ENCODE data around the gene SLC17A1.

The SLC17A1 gene

GRCh38 chr6:25832670-25833069, 818 bp upstream of the SLC17A1 start:
- no peak for DNase-seq (ENCODE audit: low spot score)

- DNase-seq (ENCODE audit: low spot score): no peak
Measured at GRCh38 chr6:25832307-25832662, 433 bp upstream of the SLC17A1 start.

GRCh38 chr6:25830458-25830857, 1.4 kb downstream of the SLC17A1 start:
- DNase-seq (ENCODE audit: low spot score): no peak

DNA sequence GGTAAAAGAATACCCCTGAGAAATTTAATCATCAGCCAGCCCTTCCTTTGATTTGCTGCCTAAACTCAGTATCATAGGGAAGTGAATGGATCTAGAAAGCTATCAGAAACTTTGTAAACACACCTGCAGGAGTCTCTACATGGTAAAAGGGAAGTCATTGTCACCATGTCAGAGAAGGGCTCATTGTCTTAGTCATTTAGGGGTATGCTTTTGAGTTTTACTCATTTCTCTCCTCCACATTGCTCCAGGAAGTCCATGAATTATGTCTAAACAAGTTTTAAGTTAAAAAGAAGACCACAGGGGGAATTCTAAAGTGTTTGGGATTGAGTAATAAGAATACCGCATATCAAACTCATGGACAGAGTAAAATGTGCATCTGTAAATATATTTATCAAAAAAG, 2.5 kb downstream of the SLC17A1 start:
- no peak for DNase-seq (ENCODE audit: low spot score)

- DNase-seq (ENCODE audit: low spot score): no peak
Measured at GRCh38 chr6:25821341-25821740, 10.5 kb downstream of the SLC17A1 start.

DNA sequence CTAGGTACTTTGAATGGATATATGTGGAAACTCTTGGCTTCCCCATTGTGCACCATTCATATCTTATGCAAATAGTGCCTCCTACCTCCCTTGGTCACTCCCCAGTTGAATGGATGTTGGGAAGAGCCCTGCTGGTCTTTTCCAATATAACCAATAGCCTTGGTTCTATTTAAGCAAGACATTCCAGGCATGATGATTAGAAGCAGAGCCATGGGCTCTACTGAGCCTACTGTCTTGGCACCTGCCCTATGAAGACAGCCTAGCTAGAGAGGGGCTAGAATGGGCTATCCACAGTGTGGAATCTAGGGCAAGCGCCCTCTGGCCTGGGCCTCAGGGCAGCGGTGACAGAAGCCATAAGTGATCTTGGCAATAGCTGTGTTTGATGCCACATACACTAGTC, 15.6 kb downstream of the SLC17A1 start:
- no peak for DNase-seq (ENCODE audit: low spot score)

- no peak for DNase-seq (ENCODE audit: low spot score)
Measured at GRCh38 chr6:25815194-25815593, 16.7 kb downstream of the SLC17A1 start.

- DNase-seq (ENCODE audit: low spot score): no peak
Measured at GRCh38 chr6:25804804-25805203, 27.0 kb downstream of the SLC17A1 start.

GRCh38 chr6:25801436-25801835, 30.4 kb downstream of the SLC17A1 start:
- DNase-seq (ENCODE audit: low spot score): no peak

- DNase-seq (ENCODE audit: low spot score): no peak
Measured at GRCh38 chr6:25794784-25795183, 37.1 kb downstream of the SLC17A1 start.

- no peak for DNase-seq (ENCODE audit: low spot score)
Measured at GRCh38 chr6:25793970-25794369, 37.9 kb downstream of the SLC17A1 start.

- DNase-seq (ENCODE audit: low spot score): no peak
Measured at GRCh38 chr6:25792016-25792415, 39.8 kb downstream of the SLC17A1 start.

GRCh38 chr6:25789475-25789874, 42.4 kb downstream of the SLC17A1 start:
- no peak for DNase-seq (ENCODE audit: low spot score)

GRCh38 chr6:25788305-25788922, 43.4 kb downstream of the SLC17A1 start:
- DNase-seq (ENCODE audit: low spot score): peak; percentile 7

GRCh38 chr6:25787428-25787827, 44.4 kb downstream of the SLC17A1 start:
- no peak for DNase-seq (ENCODE audit: low spot score)

DNA sequence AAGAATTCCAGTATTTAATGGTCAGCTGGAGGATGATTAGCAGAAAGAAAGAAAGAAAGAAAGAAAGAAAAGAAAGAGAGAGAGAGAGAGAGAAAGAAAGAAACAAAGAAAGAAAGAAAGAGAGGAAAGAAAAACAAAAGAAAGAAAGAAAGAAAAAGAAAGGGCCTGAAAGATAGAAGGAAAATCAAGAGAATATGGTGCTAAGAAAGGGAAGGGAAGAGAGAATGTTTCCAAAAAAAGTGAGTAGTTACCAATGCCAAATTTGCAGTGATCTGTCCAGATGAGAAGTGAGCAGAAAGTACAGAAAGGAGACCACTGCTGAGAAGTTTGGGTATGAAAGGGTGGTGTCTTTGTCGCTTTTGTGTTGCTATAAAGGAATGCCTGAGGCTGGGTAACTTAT, 50.7 kb downstream of the SLC17A1 start:
- no peak for DNase-seq (ENCODE audit: low spot score)

DNA sequence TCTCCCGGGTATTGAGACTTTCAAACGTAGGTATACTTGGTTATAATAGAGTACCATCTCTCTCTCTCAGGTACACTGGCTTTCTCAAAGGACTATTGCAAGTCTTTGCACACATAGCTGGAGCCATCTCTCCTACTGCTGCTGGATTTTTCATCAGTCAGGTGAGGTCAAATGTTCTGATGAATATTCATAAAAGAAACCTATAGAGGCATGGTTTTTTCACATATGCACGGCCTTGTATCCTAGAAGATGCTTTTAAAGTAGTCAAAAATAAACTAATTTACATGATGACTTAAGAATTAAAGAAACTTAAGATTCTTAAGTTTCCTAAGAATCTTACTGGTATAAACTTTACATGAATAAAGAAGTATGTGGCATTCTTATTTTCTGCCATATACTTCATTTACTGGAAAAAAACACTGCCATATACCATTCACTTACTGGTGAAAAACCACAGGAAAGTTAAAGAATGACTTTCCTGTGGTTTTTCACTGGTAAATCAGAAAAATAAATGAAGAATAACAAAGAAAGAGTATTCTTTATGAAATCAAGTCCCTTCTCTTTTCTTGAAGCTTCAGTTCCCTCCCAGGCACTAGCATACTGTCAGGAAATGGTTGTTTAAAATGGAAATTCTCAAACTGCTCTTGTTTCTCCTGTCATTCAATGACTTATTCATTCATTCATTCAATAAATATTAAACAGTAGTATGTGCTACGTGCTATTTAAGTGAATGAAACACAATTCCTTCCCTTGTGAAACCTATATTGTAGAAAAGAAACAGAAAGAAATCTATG, 53.8 kb downstream of the SLC17A1 start:
- DNase-seq (ENCODE audit: low spot score): no peak

DNA sequence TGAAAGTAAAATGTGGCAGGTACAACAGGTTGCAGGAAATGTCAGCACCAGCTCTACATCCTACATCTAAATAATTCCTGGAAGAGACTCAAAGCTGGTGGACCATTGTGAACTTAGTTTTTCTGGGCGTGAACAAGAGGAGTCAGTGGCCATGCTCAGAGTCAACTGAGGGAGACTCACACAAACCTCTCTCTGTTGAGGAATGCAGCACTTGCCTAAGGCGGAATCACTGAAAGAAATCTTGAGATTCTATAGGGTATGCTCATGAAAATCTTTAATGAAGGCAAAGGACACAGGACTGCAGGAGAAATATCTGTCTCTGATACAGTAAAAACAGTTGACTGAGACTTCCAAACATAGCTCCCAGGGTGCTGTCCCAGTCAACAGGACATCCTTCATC, 54.8 kb downstream of the SLC17A1 start:
- DNase-seq (ENCODE audit: low spot score): no peak

- DNase-seq (ENCODE audit: low spot score): no peak
Measured at GRCh38 chr6:25774120-25774715, 57.6 kb downstream of the SLC17A1 start.

DNA sequence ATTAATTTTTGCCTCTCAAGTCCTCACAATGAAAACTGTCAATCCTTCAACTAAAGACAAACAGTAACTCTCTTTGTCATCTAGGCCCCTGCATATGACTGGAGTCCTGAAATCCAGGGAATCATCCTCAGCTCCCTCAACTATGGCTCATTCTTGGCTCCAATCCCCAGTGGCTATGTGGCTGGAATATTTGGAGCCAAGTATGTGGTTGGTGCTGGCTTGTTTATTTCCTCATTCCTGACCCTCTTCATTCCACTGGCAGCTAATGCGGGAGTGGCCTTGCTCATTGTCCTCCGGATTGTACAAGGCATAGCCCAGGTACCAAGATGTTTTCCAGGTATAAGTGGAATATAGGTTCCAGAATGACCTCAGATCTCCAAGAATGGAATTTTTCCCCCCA, 61.9 kb downstream of the SLC17A1 start:
- no peak for DNase-seq (ENCODE audit: low spot score)

GRCh38 chr6:25768566-25768965, 63.3 kb downstream of the SLC17A1 start:
- DNase-seq (ENCODE audit: low spot score): no peak

DNA sequence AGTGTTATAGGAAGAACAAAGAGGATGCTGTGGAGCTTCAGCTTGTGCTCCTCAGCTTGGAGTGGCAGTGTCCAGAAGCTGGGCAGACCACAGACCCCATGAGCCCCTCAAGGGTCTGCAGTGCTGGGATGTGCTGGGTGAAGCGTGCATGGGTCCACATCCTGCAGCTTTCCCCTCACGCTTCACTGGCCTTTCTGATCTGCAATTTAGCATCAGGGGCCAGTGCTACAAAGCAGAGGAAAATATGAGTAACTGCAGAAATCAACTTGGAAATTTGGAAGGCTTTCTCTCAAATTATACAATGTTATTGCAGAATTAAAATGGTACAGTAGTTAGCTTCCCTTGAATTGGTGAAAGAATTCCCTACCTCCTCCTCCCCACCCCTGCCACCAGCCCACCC, 67.2 kb downstream of the SLC17A1 start:
- no peak for DNase-seq (ENCODE audit: low spot score)

GRCh38 chr6:25757936-25758642, 73.8 kb downstream of the SLC17A1 start:
- DNase-seq (ENCODE audit: low spot score): no peak
